Neural cell (in vitro differentiated cells): Measurements from ENCODE around the gene CPNE6. TPM values are rescaled to one million over a fixed set of nuclear protein-coding genes. Genes with fewer than 3 reads are reported as not detected.

Experiments
- H2AFZ ChIP-seq: fragments of 200-600, 300-800 bp; sonication (generic), shearing (Covaris generic); 2 replicates; pipeline ENCODE4 v1.6.0; 2014; ENCODE audit warnings: low read depth, mild to moderate bottlenecking, antibody characterized with exemption, low read length, moderate library complexity
- H3F3A ChIP-seq: fragments of 200-600 bp; shearing (Covaris generic); 2 replicates; pipeline ENCODE4 v1.6.1; 2016; ENCODE audit warnings: mild to moderate bottlenecking, moderate library complexity, mixed read lengths, antibody characterized with exemption, low read length; ENCODE audit not compliant: insufficient read depth, poor library complexity, severe bottlenecking
- H3K27ac ChIP-seq: fragments of 200-600, 300-800 bp; sonication (generic), shearing (Covaris generic); 2 replicates; pipeline ENCODE4 v1.5.1; 2014; ENCODE audit warnings: mild to moderate bottlenecking, low read length, moderate library complexity
- H3K27me3 ChIP-seq: fragments of 300-800, 200-600 bp; sonication (generic), shearing (Covaris generic); 2 replicates; pipeline ENCODE4 v1.6.0; 2014; ENCODE audit warnings: mild to moderate bottlenecking, low read depth, low read length, moderate library complexity; ENCODE audit not compliant: insufficient read depth
- H3K36me3 ChIP-seq: fragments of 300-800, 200-600 bp; sonication (generic), shearing (Covaris generic); 2 replicates; pipeline ENCODE4 v1.5.1; 2014; ENCODE audit warnings: mild to moderate bottlenecking, antibody characterized with exemption, low read length, moderate library complexity; ENCODE audit not compliant: insufficient read depth
- H3K4me2 ChIP-seq: fragments of 300-800, 200-600 bp; sonication (generic), shearing (Covaris generic); 2 replicates; pipeline ENCODE4 v1.6.0; 2014; ENCODE audit warnings: mild to moderate bottlenecking, low read length
- H3K4me3 ChIP-seq: fragments of 300-800, 200-600 bp; sonication (generic), shearing (Covaris generic); 2 replicates; pipeline ENCODE4 v1.5.1; 2014; ENCODE audit warnings: mild to moderate bottlenecking, low read length, moderate library complexity
- H3K79me2 ChIP-seq: fragments of 200-600 bp; shearing (Covaris generic); replicated peaks from 2 replicates; pipeline ENCODE4 v1.6.0; 2014; ENCODE audit warnings: mild to moderate bottlenecking, low read length, moderate library complexity; ENCODE audit not compliant: insufficient read depth
- H3K9ac ChIP-seq: fragments of 300-800, 200-600 bp; sonication (generic), shearing (Covaris generic); 2 replicates; pipeline ENCODE4 v1.6.1; 2016; ENCODE audit warnings: mild to moderate bottlenecking, low read length, mixed read lengths
- H3K9me2 ChIP-seq: fragments of 200-600 bp; shearing (Covaris generic); 2 replicates; pipeline ENCODE4 v1.6.1; 2016; ENCODE audit warnings: mild to moderate bottlenecking, low read length, mixed read lengths; ENCODE audit not compliant: insufficient read depth
- H3K9me3 ChIP-seq: fragments of 200-600, 300-800 bp; sonication (generic), shearing (Covaris generic); 2 replicates; pipeline ENCODE4 v1.6.1; 2016; ENCODE audit warnings: mild to moderate bottlenecking, mixed run types, low read length, moderate library complexity, mixed read lengths
- H4K20me1 ChIP-seq: fragments of 200-600 bp; shearing (Covaris generic); 2 replicates; pipeline ENCODE4 v1.6.1; 2016; ENCODE audit warnings: mild to moderate bottlenecking, mixed run types; ENCODE audit not compliant: insufficient read depth
- CTCF ChIP-seq: fragments of 450-650 bp; IDR thresholded peaks from 2 replicates; pipeline ENCODE4 v1.5.1; 2014; ENCODE audit warnings: antibody characterized with exemption, mild to moderate bottlenecking, moderate library complexity; ENCODE audit not compliant: poor library complexity, severe bottlenecking
- EP300 ChIP-seq: fragments of 450-650 bp; conservative IDR thresholded peaks from 2 replicates; pipeline ENCODE4 v1.6.1; 2014; ENCODE audit warnings: antibody characterized with exemption, mild to moderate bottlenecking, moderate library complexity; ENCODE audit not compliant: poor library complexity, severe bottlenecking
- EZH2 ChIP-seq: fragments of 200-600, 300-800 bp; shearing (Covaris generic), sonication (generic); IDR thresholded peaks from 2 replicates; pipeline ENCODE4 v1.6.1; 2014; ENCODE audit warnings: antibody characterized with exemption, low read length, borderline replicate concordance, mild to moderate bottlenecking; ENCODE audit not compliant: insufficient read depth, poor library complexity, severe bottlenecking
- MXI1 ChIP-seq: fragments of 450-650 bp; conservative IDR thresholded peaks from 2 replicates; pipeline ENCODE4 v1.6.1; 2014; ENCODE audit warnings: antibody characterized with exemption, mild to moderate bottlenecking; ENCODE audit not compliant: poor library complexity, severe bottlenecking
- POLR2AphosphoS5 ChIP-seq: IDR thresholded peaks from 2 replicates; pipeline ENCODE4 v1.6.1; 2012
- RAD21 ChIP-seq: fragments of 450-650 bp; conservative IDR thresholded peaks from 2 replicates; pipeline ENCODE4 v1.6.1; 2014; ENCODE audit warnings: antibody characterized with exemption, mild to moderate bottlenecking, moderate library complexity
- REST ChIP-seq: IDR thresholded peaks from 2 replicates; pipeline ENCODE4 v1.6.1; 2012; ENCODE audit warnings: borderline replicate concordance
- SMC3 ChIP-seq: fragments of 450-650 bp; conservative IDR thresholded peaks from 2 replicates; pipeline ENCODE4 v1.6.1; 2014; ENCODE audit warnings: antibody characterized with exemption, mild to moderate bottlenecking, moderate library complexity; ENCODE audit not compliant: poor library complexity
- TAF1 ChIP-seq: IDR thresholded peaks from 2 replicates; pipeline ENCODE4 v1.6.1; 2012; ENCODE audit warnings: low read depth
- polyA plus RNA-seq: library from polyadenylated mRNA; depleted of rRNA; stranded (reverse); fragments of >200 nt; gene quantifications from 2 replicates; pipeline ENCODE4 v1.2.3, GENCODE V29; 2014

CPNE6 gene
- polyA plus RNA-seq, 1 donor from 2014 or later: 4.1 TPM

- Histone ChIP-seq H4K20me1 (no peaks in the 10 kb centered on the region), H3K9me2 (no peaks in the 10 kb centered on the region), H3K79me2 (no peaks in the 10 kb centered on the region), H3K27ac (peak overlapping the region; percentile 79), H3K4me3 (peak overlapping the region; percentile 68), H2AFZ (peak overlapping the region; percentile 54), H3F3A (peaks cover 3% of the 10 kb centered on the region), H3K36me3 (no peaks in the 10 kb centered on the region), H3K9ac (peak overlapping the region; percentile 71), H3K4me2 (peak overlapping the region; percentile 77), H3K9me3 (no peaks in the 10 kb centered on the region), H3K27me3 (no peaks in the 10 kb centered on the region)
- TF ChIP-seq TAF1: no peak
- peak; percentile 57 for TF ChIP-seq MXI1
- TF ChIP-seq POLR2AphosphoS5: peak; percentile 38
- TF ChIP-seq RAD21: peak; percentile 37
- no peak for TF ChIP-seq EP300
- TF ChIP-seq REST: peak; percentile 52
- TF ChIP-seq SMC3: peak; percentile 32
- TF ChIP-seq CTCF: no peak
Observed at GRCh38 chr14:24080888-24081738, 9.8 kb downstream of the CPNE6 start.

- peak overlapping the region; percentile 68 for H3K4me3 ChIP-seq
- H3K9ac ChIP-seq: peak overlapping the region; percentile 71
- no peak overlapping the region for H3K4me2 ChIP-seq
- no peaks in the 10 kb centered on the region for H4K20me1 ChIP-seq
- TF ChIP-seq TAF1 (no peak), EP300 (no peak), REST (no peak), EZH2 (no peak), SMC3 (no peak), POLR2AphosphoS5 (no peak), CTCF (no peak), RAD21 (no peak), MXI1 (no peak)
- peaks cover 3% of the 10 kb centered on the region for H3F3A ChIP-seq
- peak overlapping the region; percentile 79 for H3K27ac ChIP-seq
- H3K9me2 ChIP-seq: no peaks in the 10 kb centered on the region
- H3K27me3 ChIP-seq: no peaks in the 10 kb centered on the region
- peak overlapping the region; percentile 45 for H2AFZ ChIP-seq
- H3K79me2 ChIP-seq: no peaks in the 10 kb centered on the region
- no peaks in the 10 kb centered on the region for H3K9me3 ChIP-seq
- no peaks in the 10 kb centered on the region for H3K36me3 ChIP-seq
Observed at GRCh38 chr14:24081739-24082211, 10.4 kb downstream of the CPNE6 start.
